Measurements from ENCODE around the gene ARMH3. TPM values are rescaled to one million over a fixed set of nuclear protein-coding genes. Genes with fewer than 3 reads are reported as not detected.

Gene ARMH3
- total and polyA plus RNA-seq, 10 donors = 11.6 to 37.4 (median 21.6) TPM

- H3K36me3 ChIP-seq = peaks cover 0 to 31% (median under 1%) of the 10 kb centered on the region in 6 donors
- 55 to 88% (median 77%) methylated on average over 1 of the region's 1 CpG for WGBS, 5 donors
- TF ChIP-seq POLR2AphosphoS5 (IDR thresholded peaks at IDR 0.05) = no peak
- TF ChIP-seq POLR2A (IDR thresholded peaks at IDR 0.05) = no peak
- TF ChIP-seq CTCF (IDR thresholded peaks at IDR 0.05 in 8 of 11, conservative IDR thresholded peaks at IDR 0.05 in 3 of 11) = no peak
- no peak overlapping the region for H3K27ac ChIP-seq
- H3K27me3 ChIP-seq (replicated peaks in 1 of 7) = no peaks in the 10 kb centered on the region
- H3K9me3 ChIP-seq = peaks cover 0 to 10% (median 0%) of the 10 kb centered on the region in 8 donors
- no peaks in the 10 kb centered on the region for H3K4me1 ChIP-seq
- H3K4me3 ChIP-seq = no peak overlapping the region
- no peak for DNase-seq
- intact Hi-C loops (cut with DNase I; ENCODE audit: low total_unique reads) = no loop called here
These were observed 188.0 kb downstream of the ARMH3 start for GRCh38 chr10:101867931-101868330.

- Histone ChIP-seq H3K27ac (peak overlapping the region in 2 of 8 donors; percentile 34 to 39), H3K27me3 (replicated peaks in 1 of 7) (no peaks in the 10 kb centered on the region), H3K9me3 (peaks cover 0 to 15% (median 14%) of the 10 kb centered on the region in 8 donors), H3K4me1 (peaks cover 0 to 20% (median 7%) of the 10 kb centered on the region in 6 donors), H3K36me3 (peaks cover 0 to 34% (median 5%) of the 10 kb centered on the region in 6 donors), H3K4me3 (no peak overlapping the region)
- intact Hi-C loops (cut with DNase I; ENCODE audit: low total_unique reads) = no loop called here
- DNase-seq = no peak
- 91 to 96% (median 93%) methylated on average over 2 of the region's 2 CpGs for WGBS, 5 donors
- TF ChIP-seq CTCF (IDR thresholded peaks at IDR 0.05 in 8 of 11, conservative IDR thresholded peaks at IDR 0.05 in 3 of 11) = no peak
- no peak for TF ChIP-seq POLR2AphosphoS5 (IDR thresholded peaks at IDR 0.05)
- TF ChIP-seq POLR2A (IDR thresholded peaks at IDR 0.05) = no peak
These were observed 196.4 kb downstream of the ARMH3 start for GRCh38 chr10:101859530-101859929.

- Histone ChIP-seq H3K27me3 (replicated peaks in 1 of 7) (no peaks in the 10 kb centered on the region), H3K4me3 (no peak overlapping the region), H3K27ac (peak overlapping the region in 2 of 8 donors; percentile 34 to 39), H3K9me3 (peaks cover 0 to 15% (median 14%) of the 10 kb centered on the region in 8 donors), H3K36me3 (peaks cover 0 to 34% (median 5%) of the 10 kb centered on the region in 6 donors), H3K4me1 (peaks cover 0 to 20% (median 7%) of the 10 kb centered on the region in 6 donors)
- intact Hi-C loops (cut with DNase I; ENCODE audit: low total_unique reads) = no loop called here
- DNase-seq = no peak
- 55 to 81% (median 73%) methylated on average over 3 of the region's 3 CpGs for WGBS, 5 donors
- TF ChIP-seq CTCF (IDR thresholded peaks at IDR 0.05 in 8 of 11, conservative IDR thresholded peaks at IDR 0.05 in 3 of 11) = no peak
These were observed 197.1 kb downstream of the ARMH3 start for GRCh38 chr10:101858723-101859500.

GRCh38 chr10:101857802-101858476, 198.0 kb downstream of the ARMH3 start:
- H3K27me3 ChIP-seq (replicated peaks in 1 of 7) = no peaks in the 10 kb centered on the region
- H3K27ac ChIP-seq = peak overlapping the region in 2 of 8 donors; percentile 34 to 39
- intact Hi-C loops (cut with DNase I; ENCODE audit: low total_unique reads) = no loop called here
- no peak for DNase-seq
- H3K9me3 ChIP-seq = peaks cover 0 to 15% (median 14%) of the 10 kb centered on the region in 8 donors
- no peak overlapping the region for H3K4me3 ChIP-seq
- peaks cover 0 to 32% (median 4%) of the 10 kb centered on the region in 6 donors for H3K36me3 ChIP-seq
- TF ChIP-seq POLR2AphosphoS5 (IDR thresholded peaks at IDR 0.05) (no peak), POLR2A (IDR thresholded peaks at IDR 0.05) (no peak), CTCF (IDR thresholded peaks at IDR 0.05 in 8 of 11, conservative IDR thresholded peaks at IDR 0.05 in 3 of 11) (no peak)
- WGBS, 5 donors = 45 to 100% (median 96%) methylated on average over 1 of the region's 1 CpG
- H3K4me1 ChIP-seq = peaks cover 0 to 20% (median 7%) of the 10 kb centered on the region in 6 donors
